GM12801 (cell line): ENCODE results near the gene KCTD17.

ENCODE experiments used
- CTCF ChIP-seq: IDR thresholded peaks from one replicate; pipeline ENCODE4 v1.5.1; 2011; ENCODE audit warnings: control low read depth; ENCODE audit not compliant: insufficient read length; ENCODE audit errors: extremely low read depth

Gene KCTD17

GRCh38 chr22:37060801-37061610 lies 9.5 kb downstream of the KCTD17 start:
- no peak for TF ChIP-seq CTCF

GRCh38 chr22:37061611-37062375 lies 10.3 kb downstream of the KCTD17 start:
- no peak for TF ChIP-seq CTCF

GRCh38 chr22:37062376-37062675 lies 10.8 kb downstream of the KCTD17 start:
- TF ChIP-seq CTCF = no peak

- TF ChIP-seq CTCF = no peak
Measured at GRCh38 chr22:37062702-37063381, 11.3 kb downstream of the KCTD17 start.

GRCh38 chr22:37063431-37064420 lies 12.2 kb downstream of the KCTD17 start:
- TF ChIP-seq CTCF = no peak

- TF ChIP-seq CTCF = no peak
Measured at GRCh38 chr22:37064553-37064952, 13.0 kb downstream of the KCTD17 start.
